Measurements from ENCODE around the gene TPM1.

TPM1 gene

DNA sequence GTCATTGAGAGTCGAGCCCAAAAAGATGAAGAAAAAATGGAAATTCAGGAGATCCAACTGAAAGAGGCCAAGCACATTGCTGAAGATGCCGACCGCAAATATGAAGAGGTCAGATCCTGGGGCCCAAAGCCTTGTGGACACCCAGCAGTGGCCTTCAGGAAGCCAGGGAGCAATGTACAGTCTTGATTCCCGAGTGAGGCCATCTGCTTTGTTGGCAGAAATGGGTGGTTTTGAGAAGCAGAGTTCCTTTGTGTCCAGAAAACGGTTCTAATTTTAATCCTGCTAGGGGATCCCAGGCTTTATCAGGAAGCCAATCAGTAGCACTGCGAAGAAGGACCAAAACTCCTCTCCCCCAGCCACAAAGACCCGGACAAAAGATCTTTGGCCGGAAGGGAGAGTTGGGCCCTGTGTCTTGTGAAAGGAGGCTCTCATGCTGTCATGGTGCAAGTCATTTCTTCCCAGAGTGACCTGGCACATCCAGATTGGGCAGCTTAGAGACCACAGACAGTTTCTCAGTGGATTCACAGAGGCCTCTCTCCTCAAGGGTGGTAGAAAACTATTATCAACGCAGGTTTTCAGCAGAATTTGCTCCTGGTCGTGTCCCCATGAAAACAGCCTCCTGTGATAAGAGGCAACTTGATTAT, 17.1 kb downstream of the TPM1 start:
- H3K27me3 ChIP-seq (ENCODE audit: insufficient read depth, low read length) = no peaks in the 10 kb centered on the region
- peaks cover 98% of the 10 kb centered on the region for H3K36me3 ChIP-seq (ENCODE audit: insufficient read depth, low read length)
- no peaks in the 10 kb centered on the region for H3K9me3 ChIP-seq (ENCODE audit: insufficient read depth, low read depth, low read length)
- H3K4me1 ChIP-seq (ENCODE audit: insufficient read depth, low read length) = no peaks in the 10 kb centered on the region
- no peak overlapping the region for H3K9ac ChIP-seq (ENCODE audit: low read depth, low read length)
- H3K4me3 ChIP-seq (ENCODE audit: low read length) = no peak overlapping the region
- no peak overlapping the region for H3K27ac ChIP-seq (ENCODE audit: low read depth, low read length)
- WGBS = 93% methylated on average over 10 of the region's 10 CpGs

DNA sequence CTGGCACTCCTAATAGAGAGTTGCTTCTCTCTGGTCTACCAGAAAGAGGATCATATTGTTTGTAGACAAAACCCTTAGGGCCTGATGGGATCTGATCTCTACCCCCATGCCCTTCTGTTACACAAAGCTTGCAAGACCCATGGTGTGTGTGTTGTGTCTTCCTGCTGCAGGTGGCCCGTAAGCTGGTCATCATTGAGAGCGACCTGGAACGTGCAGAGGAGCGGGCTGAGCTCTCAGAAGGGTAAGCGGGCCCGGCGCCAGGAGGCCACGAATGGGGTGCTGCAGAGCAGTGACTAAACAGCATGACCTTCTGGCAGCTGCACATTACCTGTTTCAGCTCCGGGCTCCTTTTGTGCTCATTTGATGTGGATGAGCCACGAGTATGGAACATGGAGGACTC, 18.2 kb downstream of the TPM1 start:
- Histone ChIP-seq H3K9me3 (ENCODE audit: insufficient read depth, low read depth, low read length) (no peaks in the 10 kb centered on the region), H3K9ac (ENCODE audit: low read depth, low read length) (no peak overlapping the region), H3K36me3 (ENCODE audit: insufficient read depth, low read length) (peaks cover 98% of the 10 kb centered on the region), H3K27ac (ENCODE audit: low read depth, low read length) (no peak overlapping the region), H3K4me1 (ENCODE audit: insufficient read depth, low read length) (no peaks in the 10 kb centered on the region), H3K27me3 (ENCODE audit: insufficient read depth, low read length) (no peaks in the 10 kb centered on the region), H3K4me3 (ENCODE audit: low read length) (no peak overlapping the region)
- WGBS = 97% methylated on average over 10 of the region's 10 CpGs

DNA sequence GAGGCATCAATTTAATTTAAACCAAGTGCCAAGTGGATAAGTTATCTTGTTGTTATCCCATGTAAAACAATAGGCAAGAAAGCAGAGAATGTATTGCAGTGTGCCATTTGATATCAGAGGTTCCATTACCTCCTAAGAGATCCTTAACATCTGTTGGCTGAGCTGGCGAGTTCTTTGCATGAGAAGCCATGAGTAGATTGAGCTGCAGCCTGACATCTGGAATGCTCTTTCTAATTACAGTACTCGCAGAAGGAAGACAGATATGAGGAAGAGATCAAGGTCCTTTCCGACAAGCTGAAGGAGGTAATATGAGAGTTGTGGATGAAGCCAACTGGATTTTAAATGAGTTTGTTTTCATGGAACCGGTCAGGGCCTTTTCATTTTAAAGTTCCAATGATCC, 19.4 kb downstream of the TPM1 start:
- Histone ChIP-seq H3K36me3 (ENCODE audit: insufficient read depth, low read length) (peaks cover 99% of the 10 kb centered on the region), H3K9ac (ENCODE audit: low read depth, low read length) (no peak overlapping the region), H3K27me3 (ENCODE audit: insufficient read depth, low read length) (no peaks in the 10 kb centered on the region), H3K27ac (ENCODE audit: low read depth, low read length) (no peak overlapping the region), H3K4me1 (ENCODE audit: insufficient read depth, low read length) (no peaks in the 10 kb centered on the region), H3K4me3 (ENCODE audit: low read length) (no peak overlapping the region), H3K9me3 (ENCODE audit: insufficient read depth, low read depth, low read length) (no peaks in the 10 kb centered on the region)
- 92% methylated on average over 4 of the region's 4 CpGs for WGBS

DNA sequence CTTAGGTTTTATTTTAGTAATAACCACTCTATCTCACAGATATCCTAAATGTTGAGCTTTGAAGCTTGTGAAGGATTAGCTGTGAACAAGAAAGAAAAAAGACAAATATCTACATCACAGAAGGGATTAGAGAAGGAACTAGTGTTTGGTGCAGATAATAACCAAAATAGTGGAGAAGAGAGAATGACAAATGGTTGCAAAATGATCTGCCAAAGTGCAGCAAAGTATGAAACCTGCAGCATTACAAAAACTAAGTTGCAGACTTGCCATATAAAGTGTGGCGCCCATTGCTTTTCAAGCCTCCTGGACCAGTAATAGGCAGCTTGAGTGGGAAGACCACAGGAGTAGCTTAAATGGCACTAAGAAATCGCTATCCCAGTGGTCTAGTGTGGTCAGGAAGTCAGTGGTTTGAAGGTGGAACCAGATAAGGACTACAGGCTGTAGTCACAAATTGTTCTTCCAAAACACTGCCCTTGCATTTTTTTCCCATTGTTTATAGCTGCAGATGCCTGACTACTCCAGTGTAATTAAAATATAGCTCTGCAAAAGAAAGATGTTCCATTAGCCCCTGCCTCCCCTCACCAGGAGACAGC, 20.7 kb downstream of the TPM1 start:
- H3K27ac ChIP-seq (ENCODE audit: low read depth, low read length) = no peak overlapping the region
- no peaks in the 10 kb centered on the region for H3K4me1 ChIP-seq (ENCODE audit: insufficient read depth, low read length)
- H3K4me3 ChIP-seq (ENCODE audit: low read length) = no peak overlapping the region
- 94% methylated on average over 2 of the region's 2 CpGs for WGBS
- H3K27me3 ChIP-seq (ENCODE audit: insufficient read depth, low read length) = no peaks in the 10 kb centered on the region
- H3K9ac ChIP-seq (ENCODE audit: low read depth, low read length) = no peak overlapping the region
- H3K9me3 ChIP-seq (ENCODE audit: insufficient read depth, low read depth, low read length) = no peaks in the 10 kb centered on the region
- H3K36me3 ChIP-seq (ENCODE audit: insufficient read depth, low read length) = peaks cover 99% of the 10 kb centered on the region

DNA sequence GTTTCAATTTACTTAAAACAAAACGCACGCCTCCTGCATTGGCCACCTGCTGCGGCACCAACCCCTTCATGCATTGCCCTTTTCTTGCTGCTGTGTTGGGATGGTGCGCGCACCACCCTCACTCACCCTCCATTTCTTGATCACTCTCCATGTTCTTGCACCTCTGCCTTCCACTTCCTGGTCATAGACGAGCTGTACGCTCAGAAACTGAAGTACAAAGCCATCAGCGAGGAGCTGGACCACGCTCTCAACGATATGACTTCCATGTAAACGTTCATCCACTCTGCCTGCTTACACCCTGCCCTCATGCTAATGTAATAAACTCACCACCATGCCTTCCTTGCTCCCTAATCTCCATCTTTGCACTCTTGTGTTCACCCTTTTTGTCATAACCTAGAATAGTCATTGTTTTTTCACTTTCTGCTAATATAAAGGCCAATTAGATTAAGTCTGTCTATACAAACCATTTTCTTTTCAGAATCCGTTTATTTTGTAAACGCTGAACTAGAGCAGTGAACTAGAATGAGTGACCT, 21.4 kb downstream of the TPM1 start:
- H3K36me3 ChIP-seq (ENCODE audit: insufficient read depth, low read length) = peaks cover 96% of the 10 kb centered on the region

DNA sequence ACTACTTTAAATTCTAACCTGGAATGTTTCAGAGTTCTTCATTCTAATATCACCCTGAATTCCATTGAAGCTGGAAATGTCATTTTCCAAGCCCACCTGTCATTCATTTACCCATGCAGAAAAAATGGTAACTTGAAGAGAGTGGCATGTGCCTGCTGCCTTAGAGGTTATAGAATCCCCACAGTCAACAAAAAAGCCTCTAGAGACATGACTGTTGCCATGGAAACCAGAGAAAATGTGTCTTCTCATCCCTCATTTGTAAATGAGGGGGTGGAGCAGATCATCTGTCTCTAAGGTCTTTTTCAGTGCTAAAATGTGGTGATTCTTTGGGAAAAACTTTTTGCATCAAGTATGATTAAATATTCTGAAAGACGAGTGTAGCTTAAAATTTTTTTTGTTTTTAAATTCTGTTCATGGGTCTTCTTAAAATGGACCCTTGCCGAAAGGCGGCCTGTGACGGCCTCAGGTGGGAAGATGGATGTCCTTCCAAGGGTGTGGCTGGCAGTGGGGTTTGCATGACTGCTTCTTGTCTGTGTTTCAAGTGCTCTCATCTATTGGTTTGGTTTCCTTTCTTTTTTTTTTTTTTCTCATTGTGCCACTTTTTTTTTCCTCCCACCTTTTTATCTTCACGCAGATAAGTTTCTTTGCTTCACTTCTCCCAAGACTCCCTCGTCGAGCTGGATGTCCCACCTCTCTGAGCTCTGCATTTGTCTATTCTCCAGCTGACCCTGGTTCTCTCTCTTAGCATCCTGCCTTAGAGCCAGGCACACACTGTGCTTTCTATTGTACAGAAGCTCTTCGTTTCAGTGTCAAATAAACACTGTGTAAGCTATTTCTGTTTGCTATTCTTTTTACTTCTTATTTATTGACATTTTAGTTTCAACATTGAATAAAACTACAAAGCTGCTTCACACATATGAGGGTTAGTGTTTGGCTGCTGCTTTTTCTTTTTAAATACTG, 23.0 kb downstream of the TPM1 start:
- Histone ChIP-seq H3K9me3 (ENCODE audit: insufficient read depth, low read depth, low read length) (no peaks in the 10 kb centered on the region), H3K36me3 (ENCODE audit: insufficient read depth, low read length) (peaks cover 95% of the 10 kb centered on the region), H3K4me3 (ENCODE audit: low read length) (no peak overlapping the region), H3K27me3 (ENCODE audit: insufficient read depth, low read length) (no peaks in the 10 kb centered on the region), H3K9ac (ENCODE audit: low read depth, low read length) (no peak overlapping the region), H3K27ac (ENCODE audit: low read depth, low read length) (no peak overlapping the region), H3K4me1 (ENCODE audit: insufficient read depth, low read length) (no peaks in the 10 kb centered on the region)
- WGBS = 92% methylated on average over 8 of the region's 8 CpGs

More for the DNA sequence above, 21.4 kb downstream of the TPM1 start:
- Histone ChIP-seq H3K27ac (ENCODE audit: low read depth, low read length) (no peak overlapping the region), H3K9me3 (ENCODE audit: insufficient read depth, low read depth, low read length) (no peaks in the 10 kb centered on the region), H3K4me1 (ENCODE audit: insufficient read depth, low read length) (no peaks in the 10 kb centered on the region), H3K9ac (ENCODE audit: low read depth, low read length) (no peak overlapping the region), H3K4me3 (ENCODE audit: low read length) (no peak overlapping the region), H3K27me3 (ENCODE audit: insufficient read depth, low read length) (no peaks in the 10 kb centered on the region)
- WGBS = 94% methylated on average over 13 of the region's 13 CpGs

DNA sequence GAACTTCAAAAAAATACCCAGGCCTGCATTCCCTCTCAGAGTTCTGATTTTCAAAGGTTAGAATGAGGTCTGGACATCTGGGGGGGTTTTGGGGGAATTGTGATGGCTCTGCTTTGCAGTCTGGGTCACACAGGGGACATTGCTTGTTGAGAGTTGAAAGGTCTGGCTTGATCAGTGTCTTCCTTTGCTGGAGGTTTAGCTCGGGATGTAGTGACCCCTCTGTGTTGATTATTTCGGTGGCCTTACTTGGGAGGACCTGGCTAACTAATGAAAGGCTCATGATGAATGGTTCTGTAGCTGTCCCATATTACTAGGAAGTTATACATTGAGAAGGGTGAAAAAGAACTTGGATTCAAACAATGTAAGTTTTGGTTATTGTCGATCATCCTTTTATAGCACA, 23.7 kb downstream of the TPM1 start:
- no peaks in the 10 kb centered on the region for H3K9me3 ChIP-seq (ENCODE audit: insufficient read depth, low read depth, low read length)
- no peak overlapping the region for H3K27ac ChIP-seq (ENCODE audit: low read depth, low read length)
- no peak overlapping the region for H3K4me3 ChIP-seq (ENCODE audit: low read length)
- H3K36me3 ChIP-seq (ENCODE audit: insufficient read depth, low read length) = peaks cover 95% of the 10 kb centered on the region
- H3K4me1 ChIP-seq (ENCODE audit: insufficient read depth, low read length) = no peaks in the 10 kb centered on the region
- WGBS = 94% methylated on average over 2 of the region's 3 CpGs
- no peak overlapping the region for H3K9ac ChIP-seq (ENCODE audit: low read depth, low read length)
- no peaks in the 10 kb centered on the region for H3K27me3 ChIP-seq (ENCODE audit: insufficient read depth, low read length)

DNA sequence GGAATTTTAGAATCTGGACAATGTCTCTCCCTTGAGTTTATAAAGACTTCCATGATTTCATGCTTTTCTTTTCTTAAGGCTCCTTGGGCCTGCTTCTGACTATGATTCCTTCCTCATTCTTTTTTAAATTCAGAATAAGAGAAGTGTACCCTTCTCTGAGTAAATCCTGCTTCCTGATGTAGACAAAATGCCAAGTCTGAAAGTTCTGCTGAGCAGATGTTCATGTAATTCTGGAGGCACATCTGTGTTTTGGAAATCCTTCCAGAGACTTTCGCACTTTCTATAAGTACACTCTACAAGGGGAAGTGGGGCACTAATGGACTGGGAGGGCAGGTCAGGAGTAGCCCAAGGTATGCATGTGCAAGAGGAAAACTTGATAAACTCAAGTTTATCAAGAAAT, 24.8 kb downstream of the TPM1 start:
- peaks cover 94% of the 10 kb centered on the region for H3K36me3 ChIP-seq (ENCODE audit: insufficient read depth, low read length)
- H3K27ac ChIP-seq (ENCODE audit: low read depth, low read length) = peak overlapping the region; percentile 19; the same call in 1 of the 2 replicates
- H3K4me3 ChIP-seq (ENCODE audit: low read length) = no peak overlapping the region
- 100% methylated on average over 1 of the region's 1 CpG for WGBS
- no peaks in the 10 kb centered on the region for H3K9me3 ChIP-seq (ENCODE audit: insufficient read depth, low read depth, low read length)
- no peak overlapping the region for H3K9ac ChIP-seq (ENCODE audit: low read depth, low read length)
- H3K27me3 ChIP-seq (ENCODE audit: insufficient read depth, low read length) = no peaks in the 10 kb centered on the region
- no peaks in the 10 kb centered on the region for H3K4me1 ChIP-seq (ENCODE audit: insufficient read depth, low read length)

DNA sequence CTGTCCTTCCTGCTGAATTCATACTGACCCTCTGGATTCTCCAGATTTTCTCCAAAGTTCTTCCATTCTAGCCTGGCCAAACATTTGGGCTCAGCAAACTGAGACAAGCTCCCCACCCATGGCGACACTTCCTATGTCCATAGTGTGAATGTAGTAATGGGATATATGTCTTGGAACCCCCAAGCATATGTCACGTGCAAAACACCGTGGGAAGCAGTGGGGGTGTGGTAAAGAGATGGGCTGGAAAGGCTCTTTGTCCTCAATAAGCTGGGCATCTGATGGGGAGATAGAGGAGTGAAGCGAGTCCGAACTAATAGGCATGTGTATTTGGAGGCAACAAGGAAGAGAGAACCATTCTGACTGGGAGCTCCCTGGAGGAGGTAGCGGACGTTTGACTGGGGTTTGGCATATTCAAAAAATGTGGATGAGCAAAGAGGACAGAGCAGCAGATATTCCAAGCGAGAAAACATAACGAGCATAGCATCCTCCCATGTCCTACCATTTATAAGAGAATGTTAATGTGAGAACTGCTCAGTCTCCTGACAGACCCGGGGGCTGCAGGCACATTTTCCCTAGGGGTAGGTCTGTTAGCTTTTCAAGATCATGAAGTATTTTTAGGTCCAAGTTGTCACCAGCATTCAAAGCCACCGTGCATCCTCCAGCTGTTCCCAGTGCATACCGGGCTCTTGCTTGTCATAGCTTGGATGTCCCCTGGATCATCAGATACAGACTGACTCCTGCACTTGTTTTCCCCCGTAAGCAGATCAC, 25.6 kb downstream of the TPM1 start:
- WGBS = 89% methylated on average over 12 of the region's 13 CpGs
- Histone ChIP-seq H3K36me3 (ENCODE audit: insufficient read depth, low read length) (peaks cover 90% of the 10 kb centered on the region), H3K9ac (ENCODE audit: low read depth, low read length) (no peak overlapping the region), H3K9me3 (ENCODE audit: insufficient read depth, low read depth, low read length) (no peaks in the 10 kb centered on the region), H3K4me1 (ENCODE audit: insufficient read depth, low read length) (no peaks in the 10 kb centered on the region), H3K27ac (ENCODE audit: low read depth, low read length) (no peak overlapping the region; the same call in 1 of the 2 replicates), H3K4me3 (ENCODE audit: low read length) (no peak overlapping the region), H3K27me3 (ENCODE audit: insufficient read depth, low read length) (no peaks in the 10 kb centered on the region)

DNA sequence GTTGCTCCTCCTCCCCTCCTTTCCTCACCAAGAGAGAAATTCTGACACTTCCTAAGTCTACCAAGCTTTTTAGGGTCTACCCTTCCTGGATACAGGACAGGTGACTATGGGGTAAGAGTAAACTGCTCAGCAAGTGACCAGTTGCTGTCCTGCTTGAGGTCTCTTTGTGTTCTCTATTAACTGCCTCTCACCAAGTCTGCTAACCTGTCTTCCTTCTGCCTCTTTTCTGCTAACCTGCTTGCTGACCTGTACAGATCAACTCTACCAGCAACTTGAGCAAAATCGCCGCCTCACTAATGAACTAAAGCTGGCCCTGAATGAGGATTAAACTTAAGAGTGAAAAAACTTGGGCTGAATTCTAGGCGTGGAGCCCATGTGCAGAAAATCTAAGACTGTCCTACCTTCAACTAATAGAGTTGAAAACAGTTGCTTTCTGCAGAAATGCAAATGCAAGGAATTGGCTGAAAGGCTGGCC, 27.1 kb downstream of the TPM1 start:
- Histone ChIP-seq H3K9ac (ENCODE audit: low read depth, low read length) (no peak overlapping the region), H3K4me3 (ENCODE audit: low read length) (no peak overlapping the region), H3K27ac (ENCODE audit: low read depth, low read length) (peak overlapping the region; percentile 24; the same call in 1 of the 2 replicates), H3K27me3 (ENCODE audit: insufficient read depth, low read length) (no peaks in the 10 kb centered on the region), H3K4me1 (ENCODE audit: insufficient read depth, low read length) (peaks cover 8% of the 10 kb centered on the region), H3K9me3 (ENCODE audit: insufficient read depth, low read depth, low read length) (no peaks in the 10 kb centered on the region), H3K36me3 (ENCODE audit: insufficient read depth, low read length) (peaks cover 76% of the 10 kb centered on the region)
- WGBS = 87% methylated on average over 3 of the region's 3 CpGs

All from HUES64 (cell line).